Measurements from ENCODE around the gene ITPK1.
A peak's percentile ranks its signal among the peaks of the same experiment; 100 is the strongest.

The ITPK1 gene

DNA sequence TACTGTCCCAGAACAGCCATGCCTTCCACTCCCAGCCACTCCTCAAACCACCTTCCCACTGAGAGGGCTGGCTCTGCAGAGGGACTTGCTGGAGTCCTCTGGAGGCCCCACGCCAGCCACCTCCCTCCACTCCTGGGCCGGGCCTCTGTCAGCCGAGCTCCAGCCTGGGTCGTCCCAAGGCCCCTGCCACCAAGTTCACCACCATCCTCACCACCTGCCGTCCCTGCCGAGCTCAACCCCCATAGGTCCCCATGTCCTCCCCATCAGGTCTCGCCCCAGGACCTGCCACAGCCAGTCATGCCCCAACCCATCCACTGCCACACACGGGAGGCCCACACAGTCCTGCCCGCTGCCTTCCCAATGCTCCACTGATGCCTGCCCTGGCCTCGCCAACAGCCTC is 39.0 kb downstream of the ITPK1 start:
- TF ChIP-seq YY1 (IDR thresholded peaks at IDR 0.05; ENCODE audit: low read depth) (no peak), FOXM1 (IDR thresholded peaks at IDR 0.05; ENCODE audit: borderline replicate concordance, low read depth) (no peak), EP300 (IDR thresholded peaks at IDR 0.05; ENCODE audit: borderline replicate concordance) (no peak), TCF12 (IDR thresholded peaks at IDR 0.05; ENCODE audit: low read depth) (no peak)
- TF ChIP-seq, protein P1, sequence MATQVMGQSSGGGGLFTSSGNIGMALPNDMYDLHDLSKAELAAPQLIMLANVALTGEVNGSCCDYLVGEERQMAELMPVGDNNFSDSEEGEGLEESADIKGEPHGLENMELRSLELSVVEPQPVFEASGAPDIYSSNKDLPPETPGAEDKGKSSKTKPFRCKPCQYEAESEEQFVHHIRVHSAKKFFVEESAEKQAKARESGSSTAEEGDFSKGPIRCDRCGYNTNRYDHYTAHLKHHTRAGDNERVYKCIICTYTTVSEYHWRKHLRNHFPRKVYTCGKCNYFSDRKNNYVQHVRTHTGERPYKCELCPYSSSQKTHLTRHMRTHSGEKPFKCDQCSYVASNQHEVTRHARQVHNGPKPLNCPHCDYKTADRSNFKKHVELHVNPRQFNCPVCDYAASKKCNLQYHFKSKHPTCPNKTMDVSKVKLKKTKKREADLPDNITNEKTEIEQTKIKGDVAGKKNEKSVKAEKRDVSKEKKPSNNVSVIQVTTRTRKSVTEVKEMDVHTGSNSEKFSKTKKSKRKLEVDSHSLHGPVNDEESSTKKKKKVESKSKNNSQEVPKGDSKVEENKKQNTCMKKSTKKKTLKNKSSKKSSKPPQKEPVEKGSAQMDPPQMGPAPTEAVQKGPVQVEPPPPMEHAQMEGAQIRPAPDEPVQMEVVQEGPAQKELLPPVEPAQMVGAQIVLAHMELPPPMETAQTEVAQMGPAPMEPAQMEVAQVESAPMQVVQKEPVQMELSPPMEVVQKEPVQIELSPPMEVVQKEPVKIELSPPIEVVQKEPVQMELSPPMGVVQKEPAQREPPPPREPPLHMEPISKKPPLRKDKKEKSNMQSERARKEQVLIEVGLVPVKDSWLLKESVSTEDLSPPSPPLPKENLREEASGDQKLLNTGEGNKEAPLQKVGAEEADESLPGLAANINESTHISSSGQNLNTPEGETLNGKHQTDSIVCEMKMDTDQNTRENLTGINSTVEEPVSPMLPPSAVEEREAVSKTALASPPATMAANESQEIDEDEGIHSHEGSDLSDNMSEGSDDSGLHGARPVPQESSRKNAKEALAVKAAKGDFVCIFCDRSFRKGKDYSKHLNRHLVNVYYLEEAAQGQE (IDR thresholded peaks at IDR 0.05; ENCODE audit: low read depth) = no peak

DNA sequence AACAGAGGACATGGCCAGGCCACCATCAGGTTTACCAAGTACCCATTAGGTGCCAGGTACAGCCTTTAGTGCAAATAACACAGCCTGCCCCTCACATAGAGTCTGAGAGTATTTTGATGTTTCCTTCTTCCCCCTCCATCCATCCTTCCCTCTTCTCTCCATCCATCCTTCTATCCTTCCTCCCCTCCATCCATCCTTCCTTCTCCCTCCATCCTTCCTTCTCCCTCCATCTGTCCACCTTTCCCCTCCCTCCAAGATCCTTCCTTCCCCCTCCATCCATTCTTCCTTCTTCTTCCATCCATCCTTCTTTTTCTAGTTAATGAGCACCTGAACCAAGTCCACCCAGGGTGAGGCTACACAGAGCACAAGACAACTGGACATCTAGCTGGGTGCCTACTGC is 39.8 kb downstream of the ITPK1 start:
- TF ChIP-seq, protein P2, sequence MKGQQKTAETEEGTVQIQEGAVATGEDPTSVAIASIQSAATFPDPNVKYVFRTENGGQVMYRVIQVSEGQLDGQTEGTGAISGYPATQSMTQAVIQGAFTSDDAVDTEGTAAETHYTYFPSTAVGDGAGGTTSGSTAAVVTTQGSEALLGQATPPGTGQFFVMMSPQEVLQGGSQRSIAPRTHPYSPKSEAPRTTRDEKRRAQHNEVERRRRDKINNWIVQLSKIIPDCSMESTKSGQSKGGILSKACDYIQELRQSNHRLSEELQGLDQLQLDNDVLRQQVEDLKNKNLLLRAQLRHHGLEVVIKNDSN (IDR thresholded peaks at IDR 0.05) = no peak
- TF ChIP-seq CEBPB (IDR thresholded peaks at IDR 0.05) (no peak), ZBTB7A (IDR thresholded peaks at IDR 0.05; ENCODE audit: low read depth) (no peak), RAD21 (IDR thresholded peaks at IDR 0.05; ENCODE audit: low read depth) (no peak), TEAD4 (IDR thresholded peaks at IDR 0.05) (no peak), TAF1 (IDR thresholded peaks at IDR 0.05; ENCODE audit: low read depth) (no peak), CREB1 (IDR thresholded peaks at IDR 0.05; ENCODE audit: low read depth) (no peak)
- TF ChIP-seq, protein P3, sequence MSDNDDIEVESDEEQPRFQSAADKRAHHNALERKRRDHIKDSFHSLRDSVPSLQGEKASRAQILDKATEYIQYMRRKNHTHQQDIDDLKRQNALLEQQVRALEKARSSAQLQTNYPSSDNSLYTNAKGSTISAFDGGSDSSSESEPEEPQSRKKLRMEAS (IDR thresholded peaks at IDR 0.05) = no peak
- TF ChIP-seq, protein P1 (IDR thresholded peaks at IDR 0.05; ENCODE audit: low read depth) = no peak

DNA sequence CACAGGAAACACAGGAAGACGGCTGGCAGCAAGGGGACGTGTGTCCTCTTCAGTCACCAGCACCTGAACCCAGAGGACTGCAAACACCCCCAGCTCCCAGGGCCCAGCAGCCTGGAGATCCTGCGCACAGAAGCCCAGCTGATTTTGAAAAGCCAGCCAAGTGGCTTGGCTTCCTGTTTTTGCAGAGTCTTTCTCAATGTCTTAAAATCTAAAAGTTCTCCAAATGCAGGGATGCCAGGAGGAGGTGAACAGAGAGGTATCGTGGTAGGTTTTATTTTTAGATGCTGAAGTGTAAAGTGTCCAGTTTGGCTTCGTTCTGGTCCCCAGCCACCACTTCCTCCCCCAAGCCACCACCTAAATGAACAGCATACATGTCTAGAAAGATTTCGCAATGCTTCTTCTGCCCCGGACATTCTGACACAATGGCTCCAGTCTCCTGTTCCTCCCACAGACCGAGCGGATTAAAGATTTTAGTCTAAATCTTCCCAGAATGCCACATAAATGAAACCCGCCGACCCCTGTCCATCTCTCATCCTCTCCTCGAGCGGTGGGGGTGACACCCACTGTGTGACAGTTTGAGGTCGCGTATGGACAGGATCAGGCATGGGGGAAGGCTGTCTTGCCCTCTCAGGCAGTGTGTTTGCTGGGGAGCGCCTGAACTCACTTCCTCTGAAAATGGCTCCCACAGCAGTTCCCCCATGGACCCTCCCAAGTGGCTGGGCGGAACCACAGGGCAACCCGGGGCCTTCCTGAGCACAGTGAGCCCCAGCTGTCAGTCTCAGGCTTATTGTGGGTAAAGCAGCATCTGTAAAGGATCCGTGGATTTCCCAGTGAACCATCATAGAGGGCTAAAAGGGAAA is 41.6 kb downstream of the ITPK1 start:
- TF ChIP-seq FOXM1 (IDR thresholded peaks at IDR 0.05; ENCODE audit: borderline replicate concordance, low read depth) = no peak
- TF ChIP-seq, protein P3 (IDR thresholded peaks at IDR 0.05) = no peak
- TF ChIP-seq CEBPB (IDR thresholded peaks at IDR 0.05) = peak; percentile 94

DNA sequence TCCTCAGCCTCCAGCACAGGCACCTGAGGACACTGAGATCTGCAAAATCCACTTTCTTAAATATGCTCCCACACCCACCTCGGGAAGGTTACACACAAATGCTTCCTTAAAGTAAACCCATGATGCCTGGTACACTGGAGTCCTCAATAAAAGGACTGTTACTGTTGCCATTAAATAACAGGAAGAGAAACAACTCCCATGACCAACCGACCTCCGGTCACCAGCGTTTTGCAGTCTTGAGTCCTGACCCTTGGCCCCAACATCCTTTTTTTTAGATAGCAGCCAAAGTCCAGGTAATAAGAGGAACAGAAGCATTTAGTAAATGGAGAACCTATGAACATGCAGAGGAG is 42.4 kb downstream of the ITPK1 start:
- TF ChIP-seq, protein P1 (IDR thresholded peaks at IDR 0.05; ENCODE audit: low read depth) = no peak
- TF ChIP-seq TAF1 (IDR thresholded peaks at IDR 0.05; ENCODE audit: low read depth) = no peak
- TF ChIP-seq TEAD4 (IDR thresholded peaks at IDR 0.05) = no peak
- TF ChIP-seq, protein P3 (IDR thresholded peaks at IDR 0.05) = no peak
- TF ChIP-seq CEBPB (IDR thresholded peaks at IDR 0.05) = no peak
- TF ChIP-seq ZBTB7A (IDR thresholded peaks at IDR 0.05; ENCODE audit: low read depth) = no peak
- TF ChIP-seq CREB1 (IDR thresholded peaks at IDR 0.05; ENCODE audit: low read depth) = no peak
- no peak for TF ChIP-seq NFIC (IDR thresholded peaks at IDR 0.05)
- no peak for TF ChIP-seq RAD21 (IDR thresholded peaks at IDR 0.05; ENCODE audit: low read depth)
- TF ChIP-seq YY1 (IDR thresholded peaks at IDR 0.05; ENCODE audit: low read depth) = no peak
- no peak for TF ChIP-seq TCF12 (IDR thresholded peaks at IDR 0.05; ENCODE audit: low read depth)
- TF ChIP-seq EP300 (IDR thresholded peaks at IDR 0.05; ENCODE audit: borderline replicate concordance) = no peak
- TF ChIP-seq, protein P2 (IDR thresholded peaks at IDR 0.05) = no peak
- no peak for TF ChIP-seq EGR1 (IDR thresholded peaks at IDR 0.05)
- no peak for TF ChIP-seq FOXM1 (IDR thresholded peaks at IDR 0.05; ENCODE audit: borderline replicate concordance, low read depth)

All from Ishikawa (cell line).